Mesothelial cell of epicardium (in vitro differentiated cells): ENCODE results near the gene TGIF1. TPM values are rescaled to one million over a fixed set of nuclear protein-coding genes. Genes with fewer than 3 reads are reported as not detected.
A peak's percentile ranks its signal among the peaks of the same experiment; 100 is the strongest.

Experiments used
- DNase-seq, 2 experiments: peaks; one replicate each; pipeline ENCODE4 v3.0.0; 2021; ENCODE audit warnings: low spot score in 2 of 2; ENCODE audit not compliant: unreplicated experiment in 2 of 2
- H3K27ac Mint-ChIP-seq: 2 replicates; pipeline ENCODE4 v1.8.0; 2021; ENCODE audit warnings: mixed read lengths
- H3K27me3 Mint-ChIP-seq: 2 replicates; pipeline ENCODE4 v1.8.0; 2021; ENCODE audit warnings: low read depth, mixed read lengths
- H3K36me3 Mint-ChIP-seq: 2 replicates; pipeline ENCODE4 v1.8.0; 2021; ENCODE audit warnings: mixed read lengths
- H3K4me1 Mint-ChIP-seq: 2 replicates; pipeline ENCODE4 v1.8.0; 2021; ENCODE audit warnings: mixed read lengths
- H3K4me3 Mint-ChIP-seq: 2 replicates; pipeline ENCODE4 v1.8.0; 2021; ENCODE audit warnings: mild to moderate bottlenecking, moderate library complexity, mixed read lengths
- H3K9me3 Mint-ChIP-seq: 2 replicates; pipeline ENCODE4 v1.8.0; 2021; ENCODE audit warnings: mixed read lengths
- total RNA-seq: library from RNA; stranded (reverse); gene quantifications from 3 replicates; pipeline ENCODE4 v1.2.1, GENCODE V29; 2021
- TF ChIP-seq, protein P1 (sequence below): fragments of 200-600 bp; sonication (generic); IDR thresholded peaks from one replicate; pipeline ENCODE4 v1.5.0; 2021; ENCODE audit warnings: antibody characterized with exemption; ENCODE audit not compliant: unreplicated experiment

Gene TGIF1
- total RNA-seq, 1 donor from 2014 or later, result 96.6 TPM

DNA sequence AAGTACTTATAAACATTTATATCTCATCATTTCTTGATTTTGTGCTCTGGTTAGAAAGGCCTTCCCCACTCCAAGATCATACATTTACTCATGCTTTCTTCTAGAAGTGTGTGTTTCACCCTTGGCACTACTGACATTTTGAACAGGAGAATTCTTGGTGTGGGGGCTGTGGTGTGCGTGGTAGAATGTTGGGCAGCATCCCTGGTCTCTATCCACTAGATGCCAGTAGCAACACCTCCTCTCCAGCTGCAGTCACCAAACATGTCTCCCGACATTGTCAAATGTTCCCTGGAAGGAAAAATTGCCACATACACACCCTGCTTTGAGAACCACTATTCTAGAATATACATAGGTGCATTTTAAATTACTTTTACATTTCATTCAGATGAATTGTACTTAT lies 8.7 kb upstream of the TGIF1 start:
- no peak for DNase-seq
- Mint-ChIP-seq H3K4me1 (peaks cover 7% of the 10 kb centered on the region), H3K4me3 (no peak overlapping the region), H3K36me3 (no peaks in the 10 kb centered on the region), H3K9me3 (no peaks in the 10 kb centered on the region), H3K27ac (no peak overlapping the region), H3K27me3 (no peaks in the 10 kb centered on the region)
- TF ChIP-seq, protein P1, sequence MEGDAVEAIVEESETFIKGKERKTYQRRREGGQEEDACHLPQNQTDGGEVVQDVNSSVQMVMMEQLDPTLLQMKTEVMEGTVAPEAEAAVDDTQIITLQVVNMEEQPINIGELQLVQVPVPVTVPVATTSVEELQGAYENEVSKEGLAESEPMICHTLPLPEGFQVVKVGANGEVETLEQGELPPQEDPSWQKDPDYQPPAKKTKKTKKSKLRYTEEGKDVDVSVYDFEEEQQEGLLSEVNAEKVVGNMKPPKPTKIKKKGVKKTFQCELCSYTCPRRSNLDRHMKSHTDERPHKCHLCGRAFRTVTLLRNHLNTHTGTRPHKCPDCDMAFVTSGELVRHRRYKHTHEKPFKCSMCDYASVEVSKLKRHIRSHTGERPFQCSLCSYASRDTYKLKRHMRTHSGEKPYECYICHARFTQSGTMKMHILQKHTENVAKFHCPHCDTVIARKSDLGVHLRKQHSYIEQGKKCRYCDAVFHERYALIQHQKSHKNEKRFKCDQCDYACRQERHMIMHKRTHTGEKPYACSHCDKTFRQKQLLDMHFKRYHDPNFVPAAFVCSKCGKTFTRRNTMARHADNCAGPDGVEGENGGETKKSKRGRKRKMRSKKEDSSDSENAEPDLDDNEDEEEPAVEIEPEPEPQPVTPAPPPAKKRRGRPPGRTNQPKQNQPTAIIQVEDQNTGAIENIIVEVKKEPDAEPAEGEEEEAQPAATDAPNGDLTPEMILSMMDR, result no peak

- H3K36me3 Mint-ChIP-seq, result no peaks in the 10 kb centered on the region
- H3K4me3 Mint-ChIP-seq, result no peak overlapping the region
- no peaks in the 10 kb centered on the region for H3K9me3 Mint-ChIP-seq
- DNase-seq, result no peak
- TF ChIP-seq, protein P1, result no peak
- no peak overlapping the region for H3K27ac Mint-ChIP-seq
- H3K4me1 Mint-ChIP-seq, result peaks cover 22% of the 10 kb centered on the region
- no peaks in the 10 kb centered on the region for H3K27me3 Mint-ChIP-seq
These were observed 7.1 kb upstream of the TGIF1 start for GRCh38 chr18:3442919-3443318.

- TF ChIP-seq, protein P1, result no peak
- Mint-ChIP-seq H3K27me3 (no peaks in the 10 kb centered on the region), H3K36me3 (no peaks in the 10 kb centered on the region), H3K27ac (no peak overlapping the region), H3K4me3 (no peak overlapping the region), H3K9me3 (no peaks in the 10 kb centered on the region), H3K4me1 (peaks cover 22% of the 10 kb centered on the region)
- DNase-seq, result no peak
These were observed 5.7 kb upstream of the TGIF1 start for GRCh38 chr18:3444296-3444695.

DNA sequence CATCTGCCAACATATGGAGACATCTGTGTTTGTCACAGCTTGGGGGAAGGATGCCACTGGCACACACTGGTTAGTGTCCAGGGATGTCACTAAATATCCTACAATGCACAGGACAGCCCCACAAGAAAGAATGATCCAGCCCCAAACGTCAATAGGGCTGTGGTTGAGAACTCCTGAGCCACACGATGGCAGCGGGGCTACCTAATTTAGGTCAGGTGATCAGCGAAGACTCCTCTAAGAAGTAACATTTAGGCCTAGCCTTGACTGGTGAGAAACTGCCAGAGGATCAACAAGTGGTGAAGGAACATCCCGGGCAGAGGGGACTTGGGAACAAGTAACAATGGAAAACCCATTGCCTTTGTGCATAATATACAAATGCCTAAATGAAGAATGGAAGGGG lies 5.0 kb upstream of the TGIF1 start:
- TF ChIP-seq, protein P1, result no peak
- H3K27ac Mint-ChIP-seq, result peak overlapping the region; percentile 53
- no peaks in the 10 kb centered on the region for H3K9me3 Mint-ChIP-seq
- no peaks in the 10 kb centered on the region for H3K27me3 Mint-ChIP-seq
- H3K36me3 Mint-ChIP-seq, result no peaks in the 10 kb centered on the region
- no peak overlapping the region for H3K4me3 Mint-ChIP-seq
- H3K4me1 Mint-ChIP-seq, result peaks cover 22% of the 10 kb centered on the region
- DNase-seq, result no peak

DNA sequence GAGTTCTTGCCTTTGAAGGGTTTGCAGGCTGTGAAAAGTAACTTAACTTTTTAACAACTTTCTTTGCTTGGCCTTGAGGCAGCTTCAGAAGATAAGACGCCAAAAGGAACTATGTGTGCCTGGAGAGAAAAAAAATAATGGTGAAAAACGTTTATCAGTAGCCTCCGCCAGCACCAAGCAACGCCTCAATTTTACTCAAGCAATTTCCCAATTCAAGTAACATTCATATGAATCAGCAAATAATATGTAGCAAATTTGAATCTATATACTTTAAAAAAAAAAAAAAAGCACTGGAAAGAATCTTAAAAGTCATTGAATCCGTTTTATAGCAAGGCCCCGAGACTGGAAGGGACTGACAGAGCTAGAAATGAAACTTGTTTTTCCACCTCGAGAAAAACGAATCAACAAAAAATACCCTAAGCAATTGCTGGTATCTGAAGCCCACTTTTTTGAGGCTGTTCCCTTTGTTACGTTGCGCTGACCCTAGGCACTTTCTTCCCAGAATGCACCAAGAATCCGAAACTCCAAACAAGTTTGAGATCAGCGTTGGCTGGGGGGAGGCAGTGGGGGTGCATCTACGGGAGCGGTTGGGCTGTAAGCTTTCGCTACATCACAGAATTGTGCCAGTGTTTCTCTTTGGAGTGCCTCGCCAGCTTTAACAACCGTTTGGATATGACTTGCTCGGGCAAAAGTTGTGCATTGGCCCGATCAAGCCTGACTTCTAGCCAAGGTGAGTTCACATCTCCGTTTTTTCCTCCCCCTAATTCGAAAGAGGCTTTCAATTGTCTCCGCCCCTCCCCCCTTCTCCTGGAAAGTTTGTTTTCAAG lies 2.7 kb upstream of the TGIF1 start:
- peak overlapping the region; percentile 100 for H3K27ac Mint-ChIP-seq
- no peaks in the 10 kb centered on the region for H3K9me3 Mint-ChIP-seq
- H3K27me3 Mint-ChIP-seq, result no peaks in the 10 kb centered on the region
- no peaks in the 10 kb centered on the region for H3K36me3 Mint-ChIP-seq
- peak overlapping the region; percentile 96 for H3K4me3 Mint-ChIP-seq
- TF ChIP-seq, protein P1, result no peak
- peak in 1 of 2 experiments; percentile 71 for DNase-seq
- H3K4me1 Mint-ChIP-seq, result peaks cover 19% of the 10 kb centered on the region
